SH-SY5Y (cell line): ENCODE measurements around the gene GJA3.

Experiments
- GATA2 ChIP-seq: IDR thresholded peaks from 2 replicates; pipeline ENCODE4 v1.6.1; 2011; ENCODE audit warnings: mild to moderate bottlenecking, low read depth, low read length
- GATA3 ChIP-seq: IDR thresholded peaks from 2 replicates; pipeline ENCODE4 v1.6.1; 2011; ENCODE audit warnings: low read depth, mild to moderate bottlenecking, low read length, moderate library complexity

Gene GJA3

GRCh38 chr13:20160306-20161274 lies at the start of gene GJA3:
TSS of gene GJA3 (minus strand) at chr13:20161052. CDS start at chr13:20143288, 17,764 bp downstream.
- TF ChIP-seq GATA2 = no peak
- no peak for TF ChIP-seq GATA3

- no peak for TF ChIP-seq GATA2
- TF ChIP-seq GATA3 = no peak
These were observed 49.1 kb upstream of the GJA3 start for GRCh38 chr13:20209948-20210347.

GRCh38 chr13:20206698-20207235 lies 45.9 kb upstream of the GJA3 start:
- TF ChIP-seq GATA2 (no peak), GATA3 (no peak)

- TF ChIP-seq GATA2 (no peak), GATA3 (no peak)
These were observed 45.3 kb upstream of the GJA3 start for GRCh38 chr13:20206065-20206697.

- no peak for TF ChIP-seq GATA2
These were observed 37.9 kb upstream of the GJA3 start for GRCh38 chr13:20198781-20199180.

GRCh38 chr13:20197361-20197834 lies 36.5 kb upstream of the GJA3 start:
- TF ChIP-seq GATA3 (no peak), GATA2 (no peak)

GRCh38 chr13:20195801-20196200 lies 34.9 kb upstream of the GJA3 start:
- TF ChIP-seq GATA3 = no peak
- TF ChIP-seq GATA2 = no peak

- no peak for TF ChIP-seq GATA2
- TF ChIP-seq GATA3 = no peak
These were observed 33.2 kb upstream of the GJA3 start for GRCh38 chr13:20193907-20194631.

GRCh38 chr13:20193162-20193906 lies 32.5 kb upstream of the GJA3 start:
- TF ChIP-seq GATA2 = no peak

- TF ChIP-seq GATA2 = no peak
- no peak for TF ChIP-seq GATA3
These were observed 31.9 kb upstream of the GJA3 start, which contains the start of gene GJB2 for GRCh38 chr13:20192836-20193161. TSS of gene GJB2 (minus strand) at chr13:20192938. CDS start at chr13:20189581, 3,357 bp downstream.

- TF ChIP-seq GATA3 = no peak
- no peak for TF ChIP-seq GATA2
These were observed 31.4 kb upstream of the GJA3 start for GRCh38 chr13:20192158-20192835.

GRCh38 chr13:20191311-20192157 lies 30.7 kb upstream of the GJA3 start:
- TF ChIP-seq GATA3 (no peak), GATA2 (no peak)

GRCh38 chr13:20190481-20191310 lies 29.8 kb upstream of the GJA3 start:
- no peak for TF ChIP-seq GATA2
